GM23338 (cell line): ENCODE data around the gene CRY1. TPM values are rescaled to one million over a fixed set of nuclear protein-coding genes. Genes with fewer than 3 reads are reported as not detected.

Source experiments
- ATAC-seq: fragments of 200-7000 bp; cut with Tn5 transposase; 3 replicates; pipeline ENCODE4 v1.9.1; 2020
- DNase-seq: peaks from one replicate; pipeline ENCODE4 v3.0.0-alpha.2; 2015; ENCODE audit warnings: low spot score
- H2AFZ ChIP-seq: fragments of 200-600 bp; sonication (generic); 2 replicates; pipeline ENCODE4 v1.8.0; 2016; ENCODE audit warnings: antibody characterized with exemption, mild to moderate bottlenecking, moderate library complexity
- H3F3A ChIP-seq: fragments of 200-600 bp; sonication (generic); replicated peaks from 2 replicates; pipeline ENCODE4 v1.8.0; 2017; ENCODE audit warnings: antibody characterized with exemption, mixed run types, low read depth
- H3K27ac ChIP-seq: fragments of 200-600 bp; sonication (generic); 2 replicates; pipeline ENCODE4 v1.6.1; 2016; ENCODE audit warnings: low read depth
- H3K27me3 ChIP-seq: fragments of 200-600 bp; sonication (generic); 2 replicates; pipeline ENCODE4 v1.8.0; 2016; ENCODE audit warnings: mild to moderate bottlenecking, mixed run types, moderate library complexity; ENCODE audit not compliant: insufficient read depth
- H3K36me3 ChIP-seq: fragments of 200-600 bp; sonication (generic); 2 replicates; pipeline ENCODE4 v1.8.0; 2016; ENCODE audit warnings: mild to moderate bottlenecking; ENCODE audit not compliant: insufficient read depth
- H3K4me1 ChIP-seq: fragments of 200-600 bp; sonication (generic); 2 replicates; pipeline ENCODE4 v1.8.0; 2016; ENCODE audit warnings: mild to moderate bottlenecking, moderate library complexity; ENCODE audit not compliant: insufficient read depth
- H3K4me2 ChIP-seq: fragments of 200-600 bp; sonication (generic); 2 replicates; pipeline ENCODE4 v1.7.1; 2017; ENCODE audit warnings: mixed run types
- H3K4me3 ChIP-seq: fragments of 200-600 bp; sonication (generic); 2 replicates; pipeline ENCODE4 v1.6.1; 2016; ENCODE audit warnings: mixed run types
- H3K79me2 ChIP-seq: fragments of 200-600 bp; sonication (generic); replicated peaks from 2 replicates; pipeline ENCODE4 v1.8.0; 2017; ENCODE audit warnings: mild to moderate bottlenecking; ENCODE audit not compliant: insufficient read depth
- H3K9me2 ChIP-seq: fragments of 200-600 bp; sonication (generic); 2 replicates; pipeline ENCODE4 v1.8.0; 2017; ENCODE audit not compliant: insufficient read depth
- H4K20me1 ChIP-seq: fragments of 200-600 bp; sonication (generic); replicated peaks from 2 replicates; pipeline ENCODE4 v1.8.0; 2017; ENCODE audit warnings: mild to moderate bottlenecking; ENCODE audit not compliant: insufficient read depth
- H3K27ac Mint-ChIP-seq: 2 replicates; pipeline ENCODE4 v1.8.0; 2020; ENCODE audit warnings: inconsistent platforms, mild to moderate bottlenecking, moderate library complexity, mixed read lengths
- H3K27me3 Mint-ChIP-seq: 3 replicates; pipeline ENCODE4 v1.8.0; 2022; ENCODE audit warnings: low read depth, mild to moderate bottlenecking, moderate library complexity, mixed read lengths, inconsistent platforms; ENCODE audit not compliant: insufficient read depth, poor library complexity
- H3K36me3 Mint-ChIP-seq: 3 replicates; pipeline ENCODE4 v1.8.0; 2021; ENCODE audit warnings: low read depth, mild to moderate bottlenecking, inconsistent platforms, moderate library complexity, mixed read lengths
- H3K4me1 Mint-ChIP-seq: 3 replicates; pipeline ENCODE4 v1.8.0; 2020; ENCODE audit warnings: mild to moderate bottlenecking, inconsistent platforms, mixed read lengths
- H3K4me3 Mint-ChIP-seq: 3 replicates; pipeline ENCODE4 v1.8.0; 2021; ENCODE audit warnings: moderate library complexity, mild to moderate bottlenecking, inconsistent platforms, mixed read lengths
- H3K9me3 Mint-ChIP-seq: 3 replicates; pipeline ENCODE4 v1.8.0; 2020; ENCODE audit warnings: moderate library complexity, mild to moderate bottlenecking, inconsistent platforms, mixed read lengths
- CREB1 ChIP-seq: fragments of 250-450 bp; sonication (Bioruptor Pico); IDR thresholded peaks from 2 replicates; pipeline ENCODE4 v1.5.0; 2020; ENCODE audit warnings: low read depth, mild to moderate bottlenecking, moderate library complexity
- EZH2 ChIP-seq: fragments of 200-600 bp; sonication (generic); IDR thresholded peaks from one replicate; pipeline ENCODE4 v1.8.0; 2017; ENCODE audit warnings: antibody characterized with exemption, mild to moderate bottlenecking, low read depth; ENCODE audit not compliant: unreplicated experiment
- JUNB ChIP-seq: IDR thresholded peaks from one replicate; pipeline ENCODE4 v1.6.1; 2016; ENCODE audit warnings: antibody characterized with exemption; ENCODE audit not compliant: unreplicated experiment
- NANOG ChIP-seq: IDR thresholded peaks from 2 replicates; pipeline ENCODE4 v1.6.1; 2016; ENCODE audit warnings: antibody characterized with exemption, borderline replicate concordance
- POLR2AphosphoS5 ChIP-seq: IDR thresholded peaks from 2 replicates; pipeline ENCODE4 v1.6.1; 2016; ENCODE audit warnings: antibody characterized with exemption, low read depth
- STAT1 ChIP-seq: IDR thresholded peaks from one replicate; pipeline ENCODE4 v1.6.1; 2016; ENCODE audit warnings: antibody characterized with exemption; ENCODE audit not compliant: unreplicated experiment
- ZNF114 ChIP-seq: fragments of 250-450 bp; sonication (Bioruptor Pico); IDR thresholded peaks from 2 replicates; pipeline ENCODE4 v1.5.0; 2020; ENCODE audit warnings: mild to moderate bottlenecking, moderate library complexity
- ZNF331 ChIP-seq: fragments of 250-450 bp; sonication (Bioruptor Pico); IDR thresholded peaks from 2 replicates; pipeline ENCODE4 v1.5.0; 2020; ENCODE audit warnings: low read depth, mild to moderate bottlenecking, moderate library complexity
- polyA plus RNA-seq: library from polyadenylated mRNA; unstranded; fragments of >200 nt; fragmentation: Nextera tagmentation; extraction: Ambion mirVana; gene quantifications from 2 replicates; pipeline ENCODE4 v1.2.1, GENCODE V29; 2016
- total RNA-seq: library from RNA; depleted of rRNA; stranded (reverse); fragments of >200 nt; shearing (Covaris generic); gene quantifications from 2 replicates; pipeline ENCODE4 v1.2.3, GENCODE V29; 2014
- TF ChIP-seq, protein P1 (sequence below): IDR thresholded peaks from one replicate; pipeline ENCODE4 v1.6.1; 2018; ENCODE audit warnings: antibody characterized with exemption; ENCODE audit not compliant: unreplicated experiment
- TF ChIP-seq, protein P2 (sequence below): IDR thresholded peaks from 2 replicates; pipeline ENCODE4 v1.6.1; 2016; ENCODE audit warnings: antibody characterized with exemption
- TF ChIP-seq, protein P3 (sequence below), 2 experiments: fragments of 200-600 bp in 1 of 2; sonication (generic) in 1 of 2; conservative IDR thresholded peaks; 2 replicates each; pipeline versions ENCODE4 v1.5.1 to v1.6.1; 2016 to 2017; ENCODE audit warnings: antibody characterized with exemption in 2 of 2, low read depth in 2 of 2, mild to moderate bottlenecking in 2 of 2, moderate library complexity in 1 of 2
- TF ChIP-seq, protein P4 (sequence below): fragments of 250-450 bp; sonication (Bioruptor Pico); IDR thresholded peaks from 2 replicates; pipeline ENCODE4 v1.5.0; 2020; ENCODE audit warnings: mild to moderate bottlenecking, moderate library complexity

CRY1 gene
- total and polyA plus RNA-seq, 2 experiments from 2014 or later: 27.7 to 28.2 TPM

DNA sequence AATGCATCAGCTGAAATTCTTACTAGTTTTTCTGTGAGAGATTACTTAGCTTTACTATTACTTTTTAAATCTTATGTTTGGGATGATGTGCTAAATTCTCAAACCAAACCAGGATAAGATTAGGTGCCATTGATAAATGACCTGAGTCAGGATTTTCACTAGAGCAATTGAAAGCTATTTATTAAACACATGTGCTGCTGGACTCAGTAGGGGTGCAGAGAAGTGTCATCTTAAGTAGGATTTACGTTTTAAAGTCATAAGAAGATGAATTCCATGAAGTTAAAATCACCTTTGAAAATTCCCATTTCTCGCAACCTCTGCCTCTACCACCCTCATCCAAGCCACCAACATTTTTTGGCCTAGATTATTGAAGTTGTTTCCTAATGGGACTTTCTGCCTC is 128.8 kb downstream of the CRY1 start:
- no peak for TF ChIP-seq JUNB
- TF ChIP-seq CREB1: no peak
- TF ChIP-seq, protein P1, sequence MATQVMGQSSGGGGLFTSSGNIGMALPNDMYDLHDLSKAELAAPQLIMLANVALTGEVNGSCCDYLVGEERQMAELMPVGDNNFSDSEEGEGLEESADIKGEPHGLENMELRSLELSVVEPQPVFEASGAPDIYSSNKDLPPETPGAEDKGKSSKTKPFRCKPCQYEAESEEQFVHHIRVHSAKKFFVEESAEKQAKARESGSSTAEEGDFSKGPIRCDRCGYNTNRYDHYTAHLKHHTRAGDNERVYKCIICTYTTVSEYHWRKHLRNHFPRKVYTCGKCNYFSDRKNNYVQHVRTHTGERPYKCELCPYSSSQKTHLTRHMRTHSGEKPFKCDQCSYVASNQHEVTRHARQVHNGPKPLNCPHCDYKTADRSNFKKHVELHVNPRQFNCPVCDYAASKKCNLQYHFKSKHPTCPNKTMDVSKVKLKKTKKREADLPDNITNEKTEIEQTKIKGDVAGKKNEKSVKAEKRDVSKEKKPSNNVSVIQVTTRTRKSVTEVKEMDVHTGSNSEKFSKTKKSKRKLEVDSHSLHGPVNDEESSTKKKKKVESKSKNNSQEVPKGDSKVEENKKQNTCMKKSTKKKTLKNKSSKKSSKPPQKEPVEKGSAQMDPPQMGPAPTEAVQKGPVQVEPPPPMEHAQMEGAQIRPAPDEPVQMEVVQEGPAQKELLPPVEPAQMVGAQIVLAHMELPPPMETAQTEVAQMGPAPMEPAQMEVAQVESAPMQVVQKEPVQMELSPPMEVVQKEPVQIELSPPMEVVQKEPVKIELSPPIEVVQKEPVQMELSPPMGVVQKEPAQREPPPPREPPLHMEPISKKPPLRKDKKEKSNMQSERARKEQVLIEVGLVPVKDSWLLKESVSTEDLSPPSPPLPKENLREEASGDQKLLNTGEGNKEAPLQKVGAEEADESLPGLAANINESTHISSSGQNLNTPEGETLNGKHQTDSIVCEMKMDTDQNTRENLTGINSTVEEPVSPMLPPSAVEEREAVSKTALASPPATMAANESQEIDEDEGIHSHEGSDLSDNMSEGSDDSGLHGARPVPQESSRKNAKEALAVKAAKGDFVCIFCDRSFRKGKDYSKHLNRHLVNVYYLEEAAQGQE: no peak
- TF ChIP-seq, protein P2, sequence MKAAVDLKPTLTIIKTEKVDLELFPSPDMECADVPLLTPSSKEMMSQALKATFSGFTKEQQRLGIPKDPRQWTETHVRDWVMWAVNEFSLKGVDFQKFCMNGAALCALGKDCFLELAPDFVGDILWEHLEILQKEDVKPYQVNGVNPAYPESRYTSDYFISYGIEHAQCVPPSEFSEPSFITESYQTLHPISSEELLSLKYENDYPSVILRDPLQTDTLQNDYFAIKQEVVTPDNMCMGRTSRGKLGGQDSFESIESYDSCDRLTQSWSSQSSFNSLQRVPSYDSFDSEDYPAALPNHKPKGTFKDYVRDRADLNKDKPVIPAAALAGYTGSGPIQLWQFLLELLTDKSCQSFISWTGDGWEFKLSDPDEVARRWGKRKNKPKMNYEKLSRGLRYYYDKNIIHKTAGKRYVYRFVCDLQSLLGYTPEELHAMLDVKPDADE: no peak
- no peak for TF ChIP-seq NANOG
- no peak for TF ChIP-seq EZH2
- TF ChIP-seq, protein P3, sequence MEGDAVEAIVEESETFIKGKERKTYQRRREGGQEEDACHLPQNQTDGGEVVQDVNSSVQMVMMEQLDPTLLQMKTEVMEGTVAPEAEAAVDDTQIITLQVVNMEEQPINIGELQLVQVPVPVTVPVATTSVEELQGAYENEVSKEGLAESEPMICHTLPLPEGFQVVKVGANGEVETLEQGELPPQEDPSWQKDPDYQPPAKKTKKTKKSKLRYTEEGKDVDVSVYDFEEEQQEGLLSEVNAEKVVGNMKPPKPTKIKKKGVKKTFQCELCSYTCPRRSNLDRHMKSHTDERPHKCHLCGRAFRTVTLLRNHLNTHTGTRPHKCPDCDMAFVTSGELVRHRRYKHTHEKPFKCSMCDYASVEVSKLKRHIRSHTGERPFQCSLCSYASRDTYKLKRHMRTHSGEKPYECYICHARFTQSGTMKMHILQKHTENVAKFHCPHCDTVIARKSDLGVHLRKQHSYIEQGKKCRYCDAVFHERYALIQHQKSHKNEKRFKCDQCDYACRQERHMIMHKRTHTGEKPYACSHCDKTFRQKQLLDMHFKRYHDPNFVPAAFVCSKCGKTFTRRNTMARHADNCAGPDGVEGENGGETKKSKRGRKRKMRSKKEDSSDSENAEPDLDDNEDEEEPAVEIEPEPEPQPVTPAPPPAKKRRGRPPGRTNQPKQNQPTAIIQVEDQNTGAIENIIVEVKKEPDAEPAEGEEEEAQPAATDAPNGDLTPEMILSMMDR (conservative IDR thresholded peaks at IDR 0.05; ENCODE audit: low read depth in 2 of 2): no peak
- TF ChIP-seq POLR2AphosphoS5: no peak
- TF ChIP-seq ZNF114: no peak
- TF ChIP-seq ZNF331 (CRISPR knock-in tag): no peak
- TF ChIP-seq, protein P4, sequence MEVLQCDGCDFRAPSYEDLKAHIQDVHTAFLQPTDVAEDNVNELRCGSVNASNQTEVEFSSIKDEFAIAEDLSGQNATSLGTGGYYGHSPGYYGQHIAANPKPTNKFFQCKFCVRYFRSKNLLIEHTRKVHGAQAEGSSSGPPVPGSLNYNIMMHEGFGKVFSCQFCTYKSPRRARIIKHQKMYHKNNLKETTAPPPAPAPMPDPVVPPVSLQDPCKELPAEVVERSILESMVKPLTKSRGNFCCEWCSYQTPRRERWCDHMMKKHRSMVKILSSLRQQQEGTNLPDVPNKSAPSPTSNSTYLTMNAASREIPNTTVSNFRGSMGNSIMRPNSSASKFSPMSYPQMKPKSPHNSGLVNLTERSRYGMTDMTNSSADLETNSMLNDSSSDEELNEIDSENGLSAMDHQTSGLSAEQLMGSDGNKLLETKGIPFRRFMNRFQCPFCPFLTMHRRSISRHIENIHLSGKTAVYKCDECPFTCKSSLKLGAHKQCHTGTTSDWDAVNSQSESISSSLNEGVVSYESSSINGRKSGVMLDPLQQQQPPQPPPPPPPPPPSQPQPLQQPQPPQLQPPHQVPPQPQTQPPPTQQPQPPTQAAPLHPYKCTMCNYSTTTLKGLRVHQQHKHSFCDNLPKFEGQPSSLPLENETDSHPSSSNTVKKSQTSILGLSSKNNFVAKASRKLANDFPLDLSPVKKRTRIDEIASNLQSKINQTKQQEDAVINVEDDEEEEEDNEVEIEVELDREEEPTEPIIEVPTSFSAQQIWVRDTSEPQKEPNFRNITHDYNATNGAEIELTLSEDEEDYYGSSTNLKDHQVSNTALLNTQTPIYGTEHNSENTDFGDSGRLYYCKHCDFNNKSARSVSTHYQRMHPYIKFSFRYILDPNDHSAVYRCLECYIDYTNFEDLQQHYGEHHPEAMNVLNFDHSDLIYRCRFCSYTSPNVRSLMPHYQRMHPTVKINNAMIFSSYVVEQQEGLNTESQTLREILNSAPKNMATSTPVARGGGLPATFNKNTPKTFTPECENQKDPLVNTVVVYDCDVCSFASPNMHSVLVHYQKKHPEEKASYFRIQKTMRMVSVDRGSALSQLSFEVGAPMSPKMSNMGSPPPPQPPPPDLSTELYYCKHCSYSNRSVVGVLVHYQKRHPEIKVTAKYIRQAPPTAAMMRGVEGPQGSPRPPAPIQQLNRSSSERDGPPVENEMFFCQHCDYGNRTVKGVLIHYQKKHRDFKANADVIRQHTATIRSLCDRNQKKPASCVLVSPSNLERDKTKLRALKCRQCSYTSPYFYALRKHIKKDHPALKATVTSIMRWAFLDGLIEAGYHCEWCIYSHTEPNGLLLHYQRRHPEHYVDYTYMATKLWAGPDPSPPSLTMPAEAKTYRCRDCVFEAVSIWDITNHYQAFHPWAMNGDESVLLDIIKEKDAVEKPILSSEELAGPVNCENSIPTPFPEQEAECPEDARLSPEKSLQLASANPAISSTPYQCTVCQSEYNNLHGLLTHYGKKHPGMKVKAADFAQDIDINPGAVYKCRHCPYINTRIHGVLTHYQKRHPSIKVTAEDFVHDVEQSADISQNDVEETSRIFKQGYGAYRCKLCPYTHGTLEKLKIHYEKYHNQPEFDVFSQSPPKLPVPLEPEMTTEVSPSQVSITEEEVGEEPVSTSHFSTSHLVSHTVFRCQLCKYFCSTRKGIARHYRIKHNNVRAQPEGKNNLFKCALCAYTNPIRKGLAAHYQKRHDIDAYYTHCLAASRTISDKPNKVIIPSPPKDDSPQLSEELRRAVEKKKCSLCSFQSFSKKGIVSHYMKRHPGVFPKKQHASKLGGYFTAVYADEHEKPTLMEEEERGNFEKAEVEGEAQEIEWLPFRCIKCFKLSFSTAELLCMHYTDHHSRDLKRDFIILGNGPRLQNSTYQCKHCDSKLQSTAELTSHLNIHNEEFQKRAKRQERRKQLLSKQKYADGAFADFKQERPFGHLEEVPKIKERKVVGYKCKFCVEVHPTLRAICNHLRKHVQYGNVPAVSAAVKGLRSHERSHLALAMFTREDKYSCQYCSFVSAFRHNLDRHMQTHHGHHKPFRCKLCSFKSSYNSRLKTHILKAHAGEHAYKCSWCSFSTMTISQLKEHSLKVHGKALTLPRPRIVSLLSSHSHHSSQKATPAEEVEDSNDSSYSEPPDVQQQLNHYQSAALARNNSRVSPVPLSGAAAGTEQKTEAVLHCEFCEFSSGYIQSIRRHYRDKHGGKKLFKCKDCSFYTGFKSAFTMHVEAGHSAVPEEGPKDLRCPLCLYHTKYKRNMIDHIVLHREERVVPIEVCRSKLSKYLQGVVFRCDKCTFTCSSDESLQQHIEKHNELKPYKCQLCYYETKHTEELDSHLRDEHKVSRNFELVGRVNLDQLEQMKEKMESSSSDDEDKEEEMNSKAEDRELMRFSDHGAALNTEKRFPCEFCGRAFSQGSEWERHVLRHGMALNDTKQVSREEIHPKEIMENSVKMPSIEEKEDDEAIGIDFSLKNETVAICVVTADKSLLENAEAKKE (CRISPR knock-in tag): no peak
- TF ChIP-seq STAT1: no peak
- no peaks in the 10 kb centered on the region for H3K4me1 Mint-ChIP-seq
- peaks cover 16% of the 10 kb centered on the region for H4K20me1 ChIP-seq
- peaks cover 10% of the 10 kb centered on the region for H3K36me3 Mint-ChIP-seq
- no peaks in the 10 kb centered on the region for H3F3A ChIP-seq
- no peak overlapping the region for H3K27ac ChIP-seq
- H3K27me3 ChIP-seq: no peaks in the 10 kb centered on the region
- no peaks in the 10 kb centered on the region for H3K36me3 ChIP-seq
- H3K9me3 Mint-ChIP-seq: no peaks in the 10 kb centered on the region
- H3K27ac Mint-ChIP-seq: no peak overlapping the region
- H3K9me2 ChIP-seq: 0 out of 2 replicates have a peak, but pooled peaks cover 3% of the 10 kb centered on the region
- no peaks in the 10 kb centered on the region for H3K27me3 Mint-ChIP-seq
- no peak overlapping the region for H2AFZ ChIP-seq
- no peak overlapping the region for H3K4me3 ChIP-seq
- H3K4me3 Mint-ChIP-seq: no peak overlapping the region
- peaks cover 4% of the 10 kb centered on the region for H3K79me2 ChIP-seq
- H3K4me1 ChIP-seq: no peaks in the 10 kb centered on the region
- no peak for ATAC-seq
- no peak for DNase-seq
- H3K4me2 ChIP-seq: no peak overlapping the region
